Astrocyte (in vitro differentiated cells and primary cell): ENCODE data around the gene EXOC6B.

ENCODE experiments used
- EZH2 ChIP-seq: IDR thresholded peaks from 2 replicates; pipeline ENCODE4 v1.6.1; 2012; ENCODE audit warnings: mild to moderate bottlenecking, low read length, inconsistent platforms; ENCODE audit not compliant: insufficient read depth
- TF ChIP-seq, protein P1 (sequence below): IDR thresholded peaks from 2 replicates; pipeline ENCODE4 v1.5.1; 2011; ENCODE audit warnings: low read depth, mild to moderate bottlenecking, inconsistent platforms, low read length, moderate library complexity; ENCODE audit not compliant: insufficient read depth

DNA sequence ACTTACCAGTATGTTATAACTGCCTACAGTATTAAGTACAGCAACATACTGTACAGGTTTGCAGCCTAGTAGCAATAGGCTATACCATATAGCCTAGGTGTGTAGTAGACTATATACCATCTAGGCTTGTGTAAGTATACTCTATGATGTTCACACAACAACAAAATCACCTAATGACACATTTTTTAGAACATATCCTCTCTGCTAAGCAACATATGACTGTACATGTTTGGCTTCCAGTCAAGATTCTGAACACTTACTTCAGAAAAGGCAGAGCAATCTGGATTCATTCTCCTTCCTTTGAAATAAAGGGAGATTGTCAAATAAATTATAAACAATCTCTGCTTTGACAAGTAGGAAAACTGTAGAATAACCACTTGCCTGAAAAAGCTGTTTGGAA is 81.8 kb downstream of the EXOC6B start:
- TF ChIP-seq, protein P1, sequence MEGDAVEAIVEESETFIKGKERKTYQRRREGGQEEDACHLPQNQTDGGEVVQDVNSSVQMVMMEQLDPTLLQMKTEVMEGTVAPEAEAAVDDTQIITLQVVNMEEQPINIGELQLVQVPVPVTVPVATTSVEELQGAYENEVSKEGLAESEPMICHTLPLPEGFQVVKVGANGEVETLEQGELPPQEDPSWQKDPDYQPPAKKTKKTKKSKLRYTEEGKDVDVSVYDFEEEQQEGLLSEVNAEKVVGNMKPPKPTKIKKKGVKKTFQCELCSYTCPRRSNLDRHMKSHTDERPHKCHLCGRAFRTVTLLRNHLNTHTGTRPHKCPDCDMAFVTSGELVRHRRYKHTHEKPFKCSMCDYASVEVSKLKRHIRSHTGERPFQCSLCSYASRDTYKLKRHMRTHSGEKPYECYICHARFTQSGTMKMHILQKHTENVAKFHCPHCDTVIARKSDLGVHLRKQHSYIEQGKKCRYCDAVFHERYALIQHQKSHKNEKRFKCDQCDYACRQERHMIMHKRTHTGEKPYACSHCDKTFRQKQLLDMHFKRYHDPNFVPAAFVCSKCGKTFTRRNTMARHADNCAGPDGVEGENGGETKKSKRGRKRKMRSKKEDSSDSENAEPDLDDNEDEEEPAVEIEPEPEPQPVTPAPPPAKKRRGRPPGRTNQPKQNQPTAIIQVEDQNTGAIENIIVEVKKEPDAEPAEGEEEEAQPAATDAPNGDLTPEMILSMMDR: no peak
- TF ChIP-seq EZH2: no peak
